ENCODE data around the gene ZCCHC14.

The ZCCHC14 gene

GRCh38 chr16:87426423-87427215 lies 66.2 kb downstream of the ZCCHC14 start:
- DNase-seq (ENCODE audit: low read depth) = no peak

GRCh38 chr16:87425941-87426340 lies 66.9 kb downstream of the ZCCHC14 start:
- no peak for DNase-seq (ENCODE audit: low read depth)

GRCh38 chr16:87424266-87424665 lies 68.6 kb downstream of the ZCCHC14 start:
- no peak for DNase-seq (ENCODE audit: low read depth)

- DNase-seq (ENCODE audit: low read depth) = no peak
Measured at GRCh38 chr16:87423429-87423828, 69.4 kb downstream of the ZCCHC14 start.

DNA sequence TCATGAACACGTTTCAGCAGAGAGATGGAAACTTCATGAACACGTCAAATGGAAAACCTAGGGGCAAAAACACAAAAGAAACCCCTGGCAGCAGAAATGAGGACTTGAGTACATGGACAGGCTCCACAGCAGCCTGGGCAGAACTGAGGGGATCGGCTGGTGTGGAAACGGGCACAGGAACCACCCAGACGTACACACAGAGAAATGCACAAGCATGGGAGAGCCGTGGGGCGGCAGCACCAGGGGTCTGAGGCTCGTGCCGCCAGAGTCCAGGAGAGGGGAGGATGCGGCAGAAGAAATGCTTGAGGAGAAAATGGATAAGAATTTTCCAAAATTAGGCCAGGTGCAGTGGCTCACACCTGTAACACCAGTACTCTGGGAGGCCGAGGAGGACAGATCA lies 70.7 kb downstream of the ZCCHC14 start:
- DNase-seq (ENCODE audit: low read depth) = no peak

DNA sequence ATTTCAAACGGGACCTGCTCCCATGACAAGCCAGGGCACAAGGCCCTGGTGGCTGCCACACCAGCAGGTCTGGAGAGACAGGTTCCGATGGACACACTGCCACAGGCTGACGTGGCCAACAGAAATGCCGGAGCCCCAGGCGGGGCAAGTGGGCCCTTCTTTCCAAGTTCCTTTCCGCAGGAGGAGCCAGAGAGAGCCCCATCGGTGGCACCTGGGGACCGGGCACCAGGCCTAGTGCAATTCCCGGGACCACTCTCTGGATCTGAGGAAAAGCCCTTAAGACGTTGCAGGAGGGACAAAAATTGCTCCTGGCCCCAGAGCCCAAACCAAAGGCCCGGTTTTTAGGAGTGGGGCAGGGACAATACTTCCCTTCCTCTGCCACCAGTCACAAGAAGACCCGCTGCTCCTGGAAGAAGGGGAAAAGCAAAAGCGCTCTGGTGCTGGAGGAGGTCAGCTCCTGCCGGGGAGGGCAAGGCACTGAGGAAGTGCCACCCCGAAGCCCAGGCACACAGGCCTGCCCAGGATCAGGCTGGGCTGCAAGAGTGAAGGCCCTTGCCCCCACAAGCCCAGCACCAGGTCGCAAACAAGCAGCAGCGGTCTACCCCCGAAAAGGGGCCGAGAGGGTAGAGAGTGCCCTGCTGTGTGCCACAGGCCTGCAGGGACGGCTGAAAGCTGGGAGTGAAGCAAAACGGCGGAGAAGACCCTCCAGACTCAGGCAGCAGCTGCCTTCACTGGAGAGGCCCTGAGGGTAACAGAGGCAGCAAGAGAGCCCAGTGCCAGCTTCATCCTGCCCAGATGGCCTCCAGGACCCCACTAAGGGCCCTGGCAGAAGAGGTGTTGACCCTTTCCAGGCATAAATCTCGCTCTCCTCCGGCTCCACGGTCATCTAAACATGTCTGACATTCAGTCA lies 71.6 kb downstream of the ZCCHC14 start:
- DNase-seq (ENCODE audit: low read depth) = no peak

GRCh38 chr16:87420026-87421002 lies 72.5 kb downstream of the ZCCHC14 start:
- DNase-seq (ENCODE audit: low read depth) = no peak

- DNase-seq (ENCODE audit: low read depth) = no peak
Measured at GRCh38 chr16:87418644-87419043, 74.2 kb downstream of the ZCCHC14 start.

DNA sequence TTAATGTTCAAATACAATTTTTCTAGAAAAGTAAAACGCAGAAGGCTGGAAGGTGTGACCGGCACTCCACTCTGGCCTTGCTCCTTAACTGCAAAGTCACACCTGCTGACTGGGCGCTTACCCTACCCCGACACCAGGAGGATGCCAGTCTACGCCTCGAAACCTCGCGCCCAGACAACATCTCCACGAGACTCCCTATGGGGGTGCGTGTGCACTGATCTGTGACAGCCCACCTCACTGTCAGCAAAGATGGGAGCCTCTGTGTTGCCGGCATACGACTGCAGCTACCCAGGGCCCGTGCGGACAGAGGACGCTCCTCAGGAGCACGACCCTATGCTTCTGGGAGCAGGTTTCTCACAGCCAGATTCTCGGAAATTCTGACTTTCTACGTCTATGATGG lies 74.6 kb downstream of the ZCCHC14 start:
- no peak for DNase-seq (ENCODE audit: low read depth)

- no peak for DNase-seq (ENCODE audit: low read depth)
Measured at GRCh38 chr16:87417528-87417910, 75.3 kb downstream of the ZCCHC14 start.

DNA sequence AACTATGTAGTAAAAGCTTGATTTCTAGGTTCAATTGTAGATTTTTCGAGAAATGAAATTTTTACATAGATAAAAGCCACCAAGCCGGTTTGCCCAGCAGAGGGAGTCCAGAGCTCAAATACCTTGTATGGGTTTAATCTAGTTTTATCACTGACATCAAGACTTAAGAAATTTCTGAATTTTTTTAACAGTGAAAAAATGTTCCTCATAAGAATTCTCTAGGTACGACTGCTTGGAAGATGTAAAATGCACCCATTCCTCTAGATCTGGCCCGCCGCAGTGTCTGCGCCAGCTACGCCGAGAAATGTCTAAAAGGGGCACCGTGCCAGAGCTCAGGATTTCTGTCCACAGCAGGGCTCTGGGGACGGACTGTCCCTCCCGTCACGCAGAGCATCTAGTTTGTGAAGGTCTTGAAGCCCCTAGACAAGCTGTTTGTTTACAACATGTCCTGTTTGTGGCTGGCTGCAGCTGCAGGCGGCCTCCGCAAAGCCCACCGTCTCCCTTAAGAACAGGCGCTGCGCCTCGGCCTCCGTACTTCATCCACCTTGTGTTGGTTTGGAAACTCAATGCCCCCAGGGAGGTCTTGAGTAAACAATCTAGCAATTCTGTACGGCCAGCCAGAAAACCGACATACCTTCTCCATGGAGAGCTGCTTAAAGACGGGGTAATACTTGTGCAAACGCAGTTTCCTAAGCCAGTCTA lies 75.8 kb downstream of the ZCCHC14 start:
- DNase-seq (ENCODE audit: low read depth) = no peak

- DNase-seq (ENCODE audit: low read depth) = no peak
Measured at GRCh38 chr16:87415441-87415840, 77.4 kb downstream of the ZCCHC14 start.

GRCh38 chr16:87414251-87414680 lies 78.6 kb downstream of the ZCCHC14 start:
- DNase-seq (ENCODE audit: low read depth) = no peak

GRCh38 chr16:87412996-87413421 lies 79.8 kb downstream of the ZCCHC14 start:
- DNase-seq (ENCODE audit: low read depth) = no peak

GRCh38 chr16:87412371-87412995 lies 80.3 kb downstream of the ZCCHC14 start:
- DNase-seq (ENCODE audit: low read depth) = no peak

DNA sequence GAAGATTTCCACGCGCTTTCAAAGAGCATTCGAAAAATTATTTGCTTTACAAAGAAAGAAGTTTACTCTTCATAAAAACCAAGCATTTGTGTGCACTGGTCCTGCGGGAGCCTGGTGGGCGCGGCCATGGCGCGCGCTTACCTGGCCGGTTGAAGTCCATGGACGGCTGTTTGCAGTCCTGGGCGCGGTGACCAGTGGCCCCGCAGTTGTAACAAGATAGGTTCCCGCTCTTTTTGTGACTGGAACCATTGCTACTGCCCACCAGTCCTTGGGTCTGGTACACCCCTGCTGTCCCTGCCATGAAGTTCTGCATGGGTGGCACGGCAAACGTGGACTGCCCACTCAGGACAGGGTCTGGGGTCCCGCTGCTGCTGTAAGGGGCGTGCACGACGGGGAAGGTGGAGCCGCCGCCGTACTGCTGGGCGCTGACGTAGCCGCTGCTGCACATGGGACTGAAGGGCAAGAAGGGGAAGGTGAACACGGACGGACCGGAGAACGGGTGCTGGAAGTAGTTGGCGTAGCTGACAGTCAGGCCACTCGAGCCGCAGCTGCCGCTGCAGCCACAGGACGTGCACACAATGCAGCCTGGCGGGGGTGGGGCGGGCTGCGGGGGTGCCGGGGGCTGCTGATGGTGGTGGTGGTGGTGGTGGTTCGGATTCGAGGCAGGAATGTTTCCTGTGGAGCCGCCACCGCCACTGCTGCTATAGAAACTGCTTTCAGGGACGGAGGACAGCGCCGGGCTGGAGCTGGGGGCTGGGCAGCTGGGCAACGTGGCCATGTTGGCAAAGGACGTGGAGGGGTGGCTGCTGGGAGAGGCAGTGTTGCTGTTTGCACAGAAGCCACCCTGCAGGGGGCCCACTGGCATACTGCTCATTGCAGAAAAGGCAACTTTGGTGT lies 81.2 kb downstream of the ZCCHC14 start:
- no peak for DNase-seq (ENCODE audit: low read depth)

- no peak for DNase-seq (ENCODE audit: low read depth)
Measured at GRCh38 chr16:87410968-87411367, 81.9 kb downstream of the ZCCHC14 start.

GRCh38 chr16:87410530-87410929 lies 82.3 kb downstream of the ZCCHC14 start:
- DNase-seq (ENCODE audit: low read depth) = no peak

GRCh38 chr16:87409781-87410180 lies 83.0 kb downstream of the ZCCHC14 start:
- DNase-seq (ENCODE audit: low read depth) = no peak

- DNase-seq (ENCODE audit: low read depth) = no peak
Measured at GRCh38 chr16:87409153-87409552, 83.7 kb downstream of the ZCCHC14 start.
